Activated CD4-positive, alpha-beta memory T cell treated with anti-CD3 and anti-CD28 coated beads, Interleukin-2, amount 10 ng/mL, durations not matched to agents 7 days and 5 days (primary cell): ENCODE measurements around the gene BTK. TPM values are rescaled to one million over a fixed set of nuclear protein-coding genes. Genes with fewer than 3 reads are reported as not detected.
A peak's percentile ranks its signal among the peaks of the same experiment; 100 is the strongest.

Experiments used
- CTCF ChIA-PET: fragments of 350-600 bp; sonication (Branson Sonifier 250); formaldehyde crosslinking; loops from one replicate; lab custom pipeline; 2021; ENCODE audit warnings: antibody characterized with exemption, inconsistent platforms; lab: Charles Lee
- POLR2A ChIA-PET: fragments of 350-600 bp; sonication (Branson Sonifier 250); formaldehyde crosslinking; loops from one replicate; lab custom pipeline; 2021; ENCODE audit warnings: antibody characterized with exemption; lab: Charles Lee
- DNase-seq: peaks from one replicate; pipeline ENCODE4 v3.0.0-alpha.2; 2020
- H3K27ac Mint-ChIP-seq: one replicate; pipeline ENCODE4 v1.8.0; 2021; ENCODE audit warnings: mild to moderate bottlenecking, mixed read lengths
- H3K27me3 Mint-ChIP-seq: one replicate; pipeline ENCODE4 v1.8.0; 2021; ENCODE audit warnings: mixed read lengths
- H3K36me3 Mint-ChIP-seq: one replicate; pipeline ENCODE4 v1.8.0; 2021; ENCODE audit warnings: low read depth, mixed read lengths
- H3K4me1 Mint-ChIP-seq: one replicate; pipeline ENCODE4 v1.8.0; 2021; ENCODE audit warnings: mixed read lengths
- H3K4me3 Mint-ChIP-seq: one replicate; pipeline ENCODE4 v1.8.0; 2021; ENCODE audit warnings: mild to moderate bottlenecking, mixed read lengths
- H3K9me3 Mint-ChIP-seq: one replicate; pipeline ENCODE4 v1.8.0; 2021; ENCODE audit warnings: mixed read lengths
- total RNA-seq, 2 experiments: library from RNA; stranded (reverse); gene quantifications; one replicate each; pipeline ENCODE4 v1.2.3, GENCODE V29; 2021

The BTK gene
- total RNA-seq, 2 experiments from 2014 or later = 0.10 TPM; not detected in 1

- CTCF ChIA-PET = no interaction called here
- POLR2A ChIA-PET = no interaction called here
- no peak for DNase-seq
- Mint-ChIP-seq H3K27me3 (no peaks in the 10 kb centered on the region), H3K4me1 (peaks cover 40% of the 10 kb centered on the region), H3K9me3 (no peaks in the 10 kb centered on the region), H3K27ac (peak overlapping the region; percentile 44), H3K4me3 (peak overlapping the region; percentile 89), H3K36me3 (peaks cover 23% of the 10 kb centered on the region)
Measured at GRCh38 chrX:101409043-101409442, 23.1 kb upstream of the BTK start.

- Mint-ChIP-seq H3K27me3 (no peaks in the 10 kb centered on the region), H3K27ac (peak overlapping the region; percentile 97), H3K4me3 (peak overlapping the region; percentile 89), H3K9me3 (no peaks in the 10 kb centered on the region), H3K4me1 (peaks cover 40% of the 10 kb centered on the region), H3K36me3 (peaks cover 24% of the 10 kb centered on the region)
- CTCF ChIA-PET = no interaction called here
- POLR2A ChIA-PET = no interaction called here
- no peak for DNase-seq
Measured at GRCh38 chrX:101408532-101408841, 22.5 kb upstream of the BTK start.

- peaks cover 21% of the 10 kb centered on the region for H3K36me3 Mint-ChIP-seq
- H3K4me1 Mint-ChIP-seq = peaks cover 35% of the 10 kb centered on the region
- ChIA-PET CTCF (interaction anchor here (1.0 kb wide), 1 partner anchor 17 kb away, joined by 4 read pairs; the partner anchor contains the start of gene RPL36A), POLR2A (interaction anchor here (0.9 to 1.9 kb wide), 4 partner anchors 10 to 59 kb away, joined by 4 to 10 read pairs (median 6); partner anchors contain the start of genes RPL36A and TIMM8A)
- peak within 1 kb of the TSS; percentile 89 for H3K4me3 Mint-ChIP-seq
- H3K27me3 Mint-ChIP-seq = no peaks in the 10 kb centered on the region
- no peaks in the 10 kb centered on the region for H3K9me3 Mint-ChIP-seq
- H3K27ac Mint-ChIP-seq = peak within 1 kb of the TSS; percentile 97
- peak; percentile 90 for DNase-seq
Measured at GRCh38 chrX:101407748-101408531, 21.9 kb upstream of the BTK start, which contains the start of the genes GLA and HNRNPH2. Gene GLA (minus strand): TSS chrX:101407925. CDS start chrX:101407903, 22 bp downstream. Gene HNRNPH2 (plus strand): TSS chrX:101408222. CDS start chrX:101411989, 3,767 bp downstream.

- peak overlapping the region; percentile 97 for H3K27ac Mint-ChIP-seq
- H3K9me3 Mint-ChIP-seq = no peaks in the 10 kb centered on the region
- H3K4me1 Mint-ChIP-seq = peaks cover 28% of the 10 kb centered on the region
- H3K27me3 Mint-ChIP-seq = no peaks in the 10 kb centered on the region
- no peak for DNase-seq
- peaks cover 18% of the 10 kb centered on the region for H3K36me3 Mint-ChIP-seq
- peak overlapping the region; percentile 89 for H3K4me3 Mint-ChIP-seq
- ChIA-PET CTCF (interaction anchor here (1.0 kb wide), 1 partner anchor 17 kb away, joined by 4 read pairs; the partner anchor contains the start of gene RPL36A), POLR2A (interaction anchor here (0.9 to 1.9 kb wide), 4 partner anchors 10 to 58 kb away, joined by 4 to 10 read pairs (median 6); partner anchors contain the start of genes RPL36A and TIMM8A)
Measured at GRCh38 chrX:101407167-101407747, 21.3 kb upstream of the BTK start.

- H3K27ac Mint-ChIP-seq = no peak overlapping the region
- H3K9me3 Mint-ChIP-seq = no peaks in the 10 kb centered on the region
- H3K4me3 Mint-ChIP-seq = no peak overlapping the region
- ChIA-PET CTCF (interaction anchor here (0.7 to 1.4 kb wide), 2 partner anchors 9 kb away, joined by 3 to 5 read pairs; partner anchors contain the start of gene RPL36A), POLR2A (interaction anchor here (2.6 kb wide), 1 partner anchor 9 kb away, joined by 8 read pairs; the partner anchor contains the start of gene RPL36A)
- no peak for DNase-seq
- H3K27me3 Mint-ChIP-seq = no peaks in the 10 kb centered on the region
- peaks cover 35% of the 10 kb centered on the region for H3K36me3 Mint-ChIP-seq
- peaks cover 8% of the 10 kb centered on the region for H3K4me1 Mint-ChIP-seq
Measured at GRCh38 chrX:101399825-101400224, 13.8 kb upstream of the BTK start.

GRCh38 chrX:101398694-101399093, 12.7 kb upstream of the BTK start:
- Mint-ChIP-seq H3K9me3 (no peaks in the 10 kb centered on the region), H3K4me3 (no peak overlapping the region), H3K27ac (no peak overlapping the region), H3K27me3 (no peaks in the 10 kb centered on the region), H3K4me1 (peaks cover 11% of the 10 kb centered on the region), H3K36me3 (peaks cover 37% of the 10 kb centered on the region)
- ChIA-PET CTCF (no interaction called here), POLR2A (no interaction called here)
- DNase-seq = no peak

- ChIA-PET CTCF (no interaction called here), POLR2A (interaction anchor here (1.3 kb wide), 2 partner anchors 10 to 49 kb away, joined by 3 to 4 read pairs; partner anchors contain the start of genes GLA and TIMM8A)
- no peaks in the 10 kb centered on the region for H3K9me3 Mint-ChIP-seq
- no peak for DNase-seq
- peaks cover 45% of the 10 kb centered on the region for H3K36me3 Mint-ChIP-seq
- no peak overlapping the region for H3K27ac Mint-ChIP-seq
- no peak overlapping the region for H3K4me3 Mint-ChIP-seq
- H3K27me3 Mint-ChIP-seq = no peaks in the 10 kb centered on the region
- H3K4me1 Mint-ChIP-seq = peaks cover 18% of the 10 kb centered on the region
Measured at GRCh38 chrX:101397779-101398178, 11.8 kb upstream of the BTK start.

GRCh38 chrX:101395789-101396188, 9.8 kb upstream of the BTK start:
- H3K4me3 Mint-ChIP-seq = no peak overlapping the region
- H3K27ac Mint-ChIP-seq = peak overlapping the region; percentile 9
- peaks cover 56% of the 10 kb centered on the region for H3K36me3 Mint-ChIP-seq
- peaks cover 27% of the 10 kb centered on the region for H3K4me1 Mint-ChIP-seq
- CTCF ChIA-PET = interaction anchor here (1.1 kb wide), 1 partner anchor 47 kb away, joined by 3 read pairs; the partner anchor contains the start of gene TIMM8A
- no peaks in the 10 kb centered on the region for H3K9me3 Mint-ChIP-seq
- DNase-seq = no peak
- POLR2A ChIA-PET = no interaction called here
- no peaks in the 10 kb centered on the region for H3K27me3 Mint-ChIP-seq

- no peak overlapping the region for H3K4me3 Mint-ChIP-seq
- H3K27ac Mint-ChIP-seq = no peak overlapping the region
- POLR2A ChIA-PET = no interaction called here
Measured at GRCh38 chrX:101394372-101394771, 8.4 kb upstream of the BTK start.

GRCh38 chrX:101393530-101394305, 7.7 kb upstream of the BTK start:
- Mint-ChIP-seq H3K4me1 (peaks cover 32% of the 10 kb centered on the region), H3K4me3 (no peak overlapping the region), H3K27me3 (no peaks in the 10 kb centered on the region), H3K9me3 (no peaks in the 10 kb centered on the region), H3K36me3 (peaks cover 44% of the 10 kb centered on the region), H3K27ac (peak overlapping the region; percentile 52)
- ChIA-PET POLR2A (interaction anchor here (1.3 kb wide), 1 partner anchor 10 kb away, joined by 4 read pairs; no protein-coding TSS in a partner anchor), CTCF (interaction anchor here (0.6 kb wide), 1 partner anchor 12 kb away, joined by 3 read pairs; no protein-coding TSS in a partner anchor)
- no peak for DNase-seq

More at GRCh38 chrX:101394372-101394771, 8.4 kb upstream of the BTK start:
- peaks cover 45% of the 10 kb centered on the region for H3K36me3 Mint-ChIP-seq
- no peaks in the 10 kb centered on the region for H3K9me3 Mint-ChIP-seq
- H3K27me3 Mint-ChIP-seq = no peaks in the 10 kb centered on the region
- CTCF ChIA-PET = interaction anchor here (0.6 kb wide), 1 partner anchor 11 kb away, joined by 3 read pairs; no protein-coding TSS in a partner anchor
- peaks cover 32% of the 10 kb centered on the region for H3K4me1 Mint-ChIP-seq
- no peak for DNase-seq

- Mint-ChIP-seq H3K36me3 (peaks cover 44% of the 10 kb centered on the region), H3K9me3 (no peaks in the 10 kb centered on the region), H3K27ac (peak overlapping the region; percentile 81), H3K4me1 (peaks cover 32% of the 10 kb centered on the region), H3K4me3 (peak overlapping the region; percentile 96), H3K27me3 (no peaks in the 10 kb centered on the region)
- POLR2A ChIA-PET = interaction anchor here (1.5 to 4.0 kb wide), 4 partner anchors 9 to 44 kb away, joined by 8 to 34 read pairs (median 10); partner anchors contain the start of genes GLA, HNRNPH2 and TIMM8A
- DNase-seq = no peak
- CTCF ChIA-PET = no interaction called here
Measured at GRCh38 chrX:101391831-101392230, 5.8 kb upstream of the BTK start.
